ENCODE results near the gene PIGV.

Gene PIGV

DNA sequence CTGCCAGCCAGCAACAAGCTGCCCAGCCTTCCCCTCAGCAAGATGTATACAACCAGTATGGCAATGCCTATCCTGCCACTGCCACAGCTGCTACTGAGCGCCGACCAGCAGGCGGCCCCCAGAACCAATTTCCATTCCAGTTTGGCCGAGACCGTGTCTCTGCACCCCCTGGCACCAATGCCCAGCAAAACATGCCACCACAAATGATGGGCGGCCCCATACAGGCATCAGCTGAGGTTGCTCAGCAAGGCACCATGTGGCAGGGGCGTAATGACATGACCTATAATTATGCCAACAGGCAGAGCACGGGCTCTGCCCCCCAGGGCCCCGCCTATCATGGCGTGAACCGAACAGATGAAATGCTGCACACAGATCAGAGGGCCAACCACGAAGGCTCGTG is 13.3 kb upstream of the PIGV start:
- no peak for DNase-seq

DNA sequence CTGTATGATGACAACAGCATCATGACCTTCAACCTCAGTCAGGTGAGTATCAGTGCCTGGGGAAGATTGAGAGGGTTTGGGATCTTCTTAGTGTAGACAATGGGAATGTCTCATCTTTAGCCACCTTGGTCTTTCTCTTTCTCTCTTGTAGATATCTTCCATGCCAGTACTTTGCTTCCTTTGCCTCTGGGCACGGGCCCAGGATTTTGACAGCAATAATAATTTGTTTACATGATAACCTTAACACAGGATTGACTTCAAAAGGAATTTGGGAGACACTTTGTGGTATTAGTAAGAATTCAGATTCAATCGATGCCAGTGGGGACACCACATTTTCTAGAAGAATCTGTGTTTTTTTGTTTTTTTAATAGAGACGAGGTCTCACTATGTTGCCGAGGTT is 12.1 kb upstream of the PIGV start:
- no peak for DNase-seq

- no peak for DNase-seq
Measured at GRCh38 chr1:26779098-26779668, 8.6 kb upstream of the PIGV start.

GRCh38 chr1:26780344-26780957 is 7.3 kb upstream of the PIGV start:
- no peak for DNase-seq

DNA sequence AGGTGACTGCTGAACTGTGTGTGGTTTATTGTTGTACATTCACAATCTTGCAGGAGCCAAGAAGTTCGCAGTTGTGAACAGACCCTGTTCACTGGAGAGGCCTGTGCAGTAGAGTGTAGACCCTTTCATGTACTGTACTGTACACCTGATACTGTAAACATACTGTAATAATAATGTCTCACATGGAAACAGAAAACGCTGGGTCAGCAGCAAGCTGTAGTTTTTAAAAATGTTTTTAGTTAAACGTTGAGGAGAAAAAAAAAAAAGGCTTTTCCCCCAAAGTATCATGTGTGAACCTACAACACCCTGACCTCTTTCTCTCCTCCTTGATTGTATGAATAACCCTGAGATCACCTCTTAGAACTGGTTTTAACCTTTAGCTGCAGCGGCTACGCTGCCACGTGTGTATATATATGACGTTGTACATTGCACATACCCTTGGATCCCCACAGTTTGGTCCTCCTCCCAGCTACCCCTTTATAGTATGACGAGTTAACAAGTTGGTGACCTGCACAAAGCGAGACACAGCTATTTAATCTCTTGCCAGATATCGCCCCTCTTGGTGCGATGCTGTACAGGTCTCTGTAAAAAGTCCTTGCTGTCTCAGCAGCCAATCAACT is 6.4 kb upstream of the PIGV start:
- DNase-seq = no peak

DNA sequence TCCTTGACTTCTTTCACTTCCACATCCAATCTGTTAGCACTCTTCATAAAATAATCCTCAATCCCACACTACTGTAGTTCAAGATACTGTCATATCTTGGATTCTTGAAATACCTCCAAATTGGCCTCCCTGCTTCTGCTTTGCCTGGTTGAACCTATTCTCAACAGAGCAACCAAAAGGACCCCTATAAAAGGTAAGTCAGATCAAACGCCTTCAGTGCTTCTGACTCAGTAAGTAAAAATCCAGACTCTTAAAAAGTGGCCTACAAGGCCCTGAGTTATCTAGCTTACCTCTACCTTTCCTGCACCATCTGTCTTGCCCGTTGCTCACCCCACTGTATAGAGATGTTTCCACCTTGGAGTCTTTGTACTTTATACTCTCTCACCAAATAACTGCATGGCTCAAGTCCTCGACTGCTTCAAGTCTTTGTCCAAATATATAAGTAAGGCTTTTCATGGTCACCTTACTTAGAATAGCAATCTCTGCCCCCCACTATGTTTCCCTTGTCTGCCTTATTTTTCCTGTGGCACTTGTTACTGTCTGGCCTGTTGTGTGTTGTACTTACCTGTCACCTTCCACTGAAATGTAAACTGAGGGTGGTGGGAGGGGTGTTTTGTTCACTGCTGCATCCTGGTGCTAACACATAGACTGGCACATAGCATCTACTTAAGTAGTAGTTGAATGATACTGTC is 5.1 kb upstream of the PIGV start:
- DNase-seq = no peak

- no peak for DNase-seq
Measured at GRCh38 chr1:26783646-26784022, 4.1 kb upstream of the PIGV start.

GRCh38 chr1:26784023-26784871 is 3.5 kb upstream of the PIGV start:
- DNase-seq = no peak

- DNase-seq = no peak
Measured at GRCh38 chr1:26784886-26785285, 2.9 kb upstream of the PIGV start.

DNA sequence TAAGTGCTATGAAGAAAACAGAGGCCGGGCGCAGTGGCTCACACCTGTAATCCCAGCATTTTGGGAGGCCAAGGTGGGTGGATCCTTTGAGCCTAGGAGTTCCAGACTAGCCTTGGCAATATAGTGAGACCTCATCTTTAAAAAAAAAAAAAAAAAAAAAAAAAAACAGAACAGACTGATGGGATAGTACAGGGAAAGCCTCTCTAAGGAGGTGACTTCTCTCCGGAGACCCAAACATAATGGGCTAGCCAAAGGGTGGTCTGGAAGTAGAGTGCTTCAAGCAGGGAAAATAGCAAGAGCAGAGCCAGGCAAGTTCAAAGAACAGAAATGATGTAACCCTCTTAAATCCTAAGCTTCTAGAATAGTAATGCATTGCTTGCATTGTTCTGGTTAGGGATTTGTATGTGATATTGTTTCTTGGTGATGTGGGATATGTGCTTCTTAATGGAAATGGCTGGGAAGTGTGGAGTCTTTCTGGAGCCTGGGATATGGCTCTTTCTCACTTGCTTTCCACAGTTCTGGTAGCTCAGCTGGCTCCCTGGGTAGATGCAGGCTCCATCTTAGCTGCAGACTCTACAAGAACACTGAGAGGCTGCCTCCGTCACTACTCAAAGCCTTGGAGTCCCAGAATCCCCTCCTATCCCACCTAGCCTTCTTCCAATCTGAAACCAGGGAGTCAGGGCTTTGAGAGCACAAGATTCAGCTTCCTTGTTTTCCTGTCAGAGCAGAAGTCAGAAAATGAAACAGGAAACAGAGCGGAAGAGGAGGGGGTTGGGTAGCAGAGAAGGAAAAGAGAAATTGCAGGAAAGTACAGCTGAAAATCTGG is 1.9 kb upstream of the PIGV start:
- DNase-seq = no peak

DNA sequence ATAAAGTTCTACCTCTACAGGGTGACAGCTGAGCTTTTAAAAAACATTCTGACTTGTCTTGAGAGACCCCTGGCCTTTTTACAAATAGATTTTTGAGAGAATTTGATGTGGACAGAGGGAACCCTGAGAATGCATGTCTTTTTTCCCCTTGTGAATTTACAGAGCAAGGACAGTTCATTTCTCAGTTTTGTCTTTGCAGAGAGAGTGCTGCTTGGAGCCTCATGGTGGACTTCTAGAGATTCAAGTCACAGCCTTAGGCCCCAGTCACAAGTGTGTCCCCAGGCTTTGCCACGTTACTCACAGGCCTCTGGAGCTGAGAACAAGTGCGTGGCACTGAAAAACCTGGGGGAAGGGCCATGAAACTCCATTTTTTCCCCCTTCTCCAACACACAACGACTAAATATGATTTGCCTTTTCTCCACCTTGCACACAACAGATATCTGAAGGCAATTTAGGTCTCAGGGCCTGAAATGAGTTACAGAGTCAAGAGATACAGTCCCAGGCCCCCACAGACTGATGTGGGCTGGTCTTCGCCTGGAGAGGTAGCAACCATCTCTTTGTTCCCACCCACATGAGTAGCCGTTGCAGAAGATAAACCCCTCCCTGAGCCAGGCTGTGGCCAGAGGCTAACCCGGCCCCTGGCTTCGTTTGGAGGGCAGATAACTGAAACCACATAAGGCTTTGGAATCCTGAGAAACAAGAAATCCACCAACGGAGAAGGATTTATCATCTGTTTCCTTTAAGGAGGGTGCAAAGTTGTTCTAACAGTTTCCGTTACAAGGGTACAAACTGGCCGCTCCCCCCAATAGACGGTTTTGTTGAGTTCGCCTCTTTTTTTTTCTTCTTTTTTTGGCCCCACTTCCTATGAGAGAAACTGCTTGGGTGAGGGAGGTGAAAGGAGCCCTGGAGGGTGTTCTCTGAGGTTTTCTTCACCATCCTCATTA is 1.0 kb upstream of the PIGV start:
- peak in 1 of 2 experiments; percentile 61 for DNase-seq

DNA sequence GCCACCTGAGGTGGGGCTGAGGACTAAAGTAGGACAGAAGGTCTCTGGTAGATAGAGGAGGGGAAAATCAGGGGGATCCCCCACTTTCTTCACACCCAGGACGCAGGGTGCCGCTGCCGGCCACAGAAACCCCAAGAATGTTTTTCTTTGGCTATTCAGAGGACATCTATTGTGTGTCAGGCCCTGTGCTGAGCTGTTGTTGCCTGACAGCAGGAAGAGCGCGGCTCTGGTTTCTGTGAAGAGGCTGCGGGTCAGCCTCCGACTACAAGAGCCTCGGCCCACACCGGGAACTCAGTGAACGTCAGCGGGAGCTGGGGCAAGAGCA is 407 bp upstream of the PIGV start:
- DNase-seq = peak; percentile 71 to 78

DNA sequence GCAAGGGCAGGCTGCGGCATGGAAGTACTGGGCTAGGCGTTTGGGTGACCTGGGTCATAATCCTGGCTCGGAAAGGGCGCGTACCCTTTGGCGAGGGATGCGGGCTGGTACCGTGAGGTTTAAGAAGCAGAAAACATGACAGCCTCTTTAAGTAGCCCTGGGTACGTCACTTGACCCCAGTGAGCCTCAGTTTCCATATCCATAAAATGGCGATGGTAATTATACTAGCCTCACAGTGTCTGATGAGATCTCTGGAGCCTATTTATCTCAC is 700 bp downstream of the PIGV start:
- no peak for DNase-seq

- DNase-seq = peak; percentile 86 to 92
Measured at GRCh38 chr1:26788836-26789611, 1.3 kb downstream of the PIGV start.

DNA sequence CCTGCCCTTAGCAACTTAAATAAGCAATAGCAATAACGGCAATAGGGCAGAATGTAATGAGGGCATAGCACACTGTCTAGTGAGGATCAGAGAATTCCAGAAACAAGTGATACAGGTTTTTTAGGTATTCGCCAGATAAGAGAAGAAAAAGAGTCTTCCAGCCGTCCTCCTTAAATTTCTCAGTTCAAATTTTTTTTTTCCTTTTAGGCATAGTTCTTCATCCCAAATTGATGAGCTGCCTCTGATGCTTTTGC is 1.8 kb downstream of the PIGV start:
- no peak for DNase-seq

- DNase-seq = peak in 1 of 2 experiments; percentile 40
Measured at GRCh38 chr1:26789931-26790330, 2.2 kb downstream of the PIGV start.

DNA sequence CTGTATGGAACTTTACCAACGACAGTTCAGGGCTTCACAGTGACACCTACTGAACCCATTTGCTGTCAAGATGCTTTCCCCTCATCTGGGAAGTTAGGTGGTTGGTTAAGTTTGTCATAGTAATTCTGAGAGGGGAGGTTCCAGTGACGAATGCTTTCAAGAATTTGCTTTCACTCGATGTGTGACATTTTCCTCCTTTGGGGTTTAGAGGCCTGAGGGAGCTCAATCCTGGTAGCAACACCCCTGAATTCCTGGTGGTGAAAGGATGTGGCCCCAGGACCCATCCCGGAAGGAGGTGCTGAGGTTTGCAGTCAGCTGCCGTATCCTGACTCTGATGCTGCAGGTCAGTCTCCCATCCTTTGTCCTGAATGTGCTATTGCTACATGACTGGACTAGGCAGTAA is 2.8 kb downstream of the PIGV start:
- peak; percentile 38 to 45 for DNase-seq

GRCh38 chr1:26791148-26791547 is 3.4 kb downstream of the PIGV start:
- no peak for DNase-seq

GRCh38 chr1:26791626-26792025 is 3.9 kb downstream of the PIGV start:
- DNase-seq = no peak

DNA sequence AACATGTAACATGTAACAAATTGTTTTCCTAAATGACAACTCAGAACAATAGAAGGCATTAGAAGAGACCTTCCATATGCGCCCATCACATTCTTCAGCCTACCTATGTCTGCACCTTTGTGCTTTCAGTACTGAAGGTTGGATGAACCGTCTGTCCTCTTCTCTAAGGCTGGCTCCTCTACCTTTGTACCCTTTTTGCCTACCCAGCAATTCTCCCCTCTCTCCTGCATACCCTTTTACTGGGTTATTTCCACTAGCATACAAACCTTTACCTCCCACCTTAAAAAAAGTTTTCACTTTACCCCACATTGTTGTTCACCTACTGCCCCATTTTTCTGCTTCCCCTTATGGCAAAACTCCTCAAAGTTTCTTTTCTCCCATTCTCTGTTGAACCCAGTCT is 5.2 kb downstream of the PIGV start:
- no peak for DNase-seq

- DNase-seq = no peak
Measured at GRCh38 chr1:26794391-26794790, 6.6 kb downstream of the PIGV start.

All from activated CD4-positive, alpha-beta T cell treated with anti-CD3 and anti-CD28 coated beads, Interleukin-2, amount 50 U/mL, for 48 hours (primary cell).